ENCODE results near the gene CMTM2. TPM values are rescaled to one million over a fixed set of nuclear protein-coding genes. Genes with fewer than 3 reads are reported as not detected.

The CMTM2 gene
- total and polyA plus RNA-seq, 9 of the 15 experiments (the other 6 are each of a cell fraction or from before 2014, with no cell fraction given): not detected

DNA sequence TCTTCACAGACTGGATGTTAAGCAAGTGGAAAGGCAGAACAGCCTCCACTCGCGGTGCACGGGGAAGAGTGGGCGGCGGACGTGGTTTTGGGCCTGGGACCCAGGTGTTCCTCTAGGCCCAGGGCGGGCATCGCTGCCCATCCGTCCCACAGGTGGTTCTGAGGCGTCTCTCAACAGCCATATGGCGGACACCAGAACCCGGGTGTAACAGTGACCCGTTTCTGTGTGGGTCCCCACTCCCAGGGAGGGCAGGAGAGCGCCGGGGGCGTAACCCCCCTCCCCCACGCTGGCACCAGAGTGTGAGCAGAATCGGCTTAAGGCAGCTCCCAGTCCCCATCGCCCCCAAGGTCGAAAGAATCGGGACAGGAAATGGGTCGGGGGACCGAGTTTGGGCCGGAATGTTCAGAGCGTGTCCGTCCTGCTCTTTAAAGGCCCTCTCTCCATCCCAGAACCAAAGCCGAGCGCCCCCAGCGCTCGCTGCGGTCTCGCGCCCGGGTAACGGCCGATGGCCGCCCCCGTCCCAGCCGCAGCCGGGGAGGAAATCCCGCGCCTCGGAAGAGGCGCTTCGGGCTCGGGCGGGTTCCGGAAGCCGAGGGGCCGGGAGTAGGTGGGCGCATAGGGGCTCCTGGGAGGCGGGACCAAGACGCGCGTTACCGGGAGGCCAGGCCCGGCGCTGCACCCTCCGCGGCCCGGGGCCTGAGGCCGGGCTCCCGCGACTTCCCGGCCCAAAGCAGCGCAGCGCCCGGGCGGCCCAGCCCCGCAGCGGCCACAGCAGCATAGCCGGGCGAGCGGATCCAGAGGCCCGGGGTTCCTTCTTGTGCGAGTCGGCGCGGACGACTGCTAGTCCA is 29.8 kb upstream of the CMTM2 start, which contains the start of gene TK2 (continued):
- TF ChIP-seq, protein P1, sequence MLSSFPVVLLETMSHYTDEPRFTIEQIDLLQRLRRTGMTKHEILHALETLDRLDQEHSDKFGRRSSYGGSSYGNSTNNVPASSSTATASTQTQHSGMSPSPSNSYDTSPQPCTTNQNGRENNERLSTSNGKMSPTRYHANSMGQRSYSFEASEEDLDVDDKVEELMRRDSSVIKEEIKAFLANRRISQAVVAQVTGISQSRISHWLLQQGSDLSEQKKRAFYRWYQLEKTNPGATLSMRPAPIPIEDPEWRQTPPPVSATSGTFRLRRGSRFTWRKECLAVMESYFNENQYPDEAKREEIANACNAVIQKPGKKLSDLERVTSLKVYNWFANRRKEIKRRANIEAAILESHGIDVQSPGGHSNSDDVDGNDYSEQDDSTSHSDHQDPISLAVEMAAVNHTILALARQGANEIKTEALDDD (IDR thresholded peaks at IDR 0.05): no peak
- TF ChIP-seq ZNF184 (CRISPR knock-in tag; IDR thresholded peaks at IDR 0.05) (no peak), NONO (IDR thresholded peaks at IDR 0.05; ENCODE audit: low read depth in 2 of 2, low read length in 1 of 2) (peak; percentile 68 to 86; a peak in 3 of 4 replicates), RNF2 (IDR thresholded peaks at IDR 0.05) (no peak), ZNF282 (CRISPR knock-in tag; IDR thresholded peaks at IDR 0.05) (no peak), MCM3 (IDR thresholded peaks at IDR 0.05) (no peak), FUS (optimal IDR thresholded peaks at IDR 0.05; ENCODE audit: low read depth, low read length) (no peak), ZBTB9 (CRISPR knock-in tag; IDR thresholded peaks at IDR 0.05) (peak; percentile 50; the same call in 1 of the 2 replicates), ZEB2 (IDR thresholded peaks at IDR 0.05) (no peak), AFF4 (CRISPR knock-in tag; IDR thresholded peaks at IDR 0.05) (peak; percentile 45; the same call in 1 of the 2 replicates), HCFC1 (IDR thresholded peaks at IDR 0.05; ENCODE audit: low read depth, low read length) (no peak), ZNF23 (CRISPR knock-in tag; IDR thresholded peaks at IDR 0.05) (no peak)
- TF ChIP-seq, protein P2, sequence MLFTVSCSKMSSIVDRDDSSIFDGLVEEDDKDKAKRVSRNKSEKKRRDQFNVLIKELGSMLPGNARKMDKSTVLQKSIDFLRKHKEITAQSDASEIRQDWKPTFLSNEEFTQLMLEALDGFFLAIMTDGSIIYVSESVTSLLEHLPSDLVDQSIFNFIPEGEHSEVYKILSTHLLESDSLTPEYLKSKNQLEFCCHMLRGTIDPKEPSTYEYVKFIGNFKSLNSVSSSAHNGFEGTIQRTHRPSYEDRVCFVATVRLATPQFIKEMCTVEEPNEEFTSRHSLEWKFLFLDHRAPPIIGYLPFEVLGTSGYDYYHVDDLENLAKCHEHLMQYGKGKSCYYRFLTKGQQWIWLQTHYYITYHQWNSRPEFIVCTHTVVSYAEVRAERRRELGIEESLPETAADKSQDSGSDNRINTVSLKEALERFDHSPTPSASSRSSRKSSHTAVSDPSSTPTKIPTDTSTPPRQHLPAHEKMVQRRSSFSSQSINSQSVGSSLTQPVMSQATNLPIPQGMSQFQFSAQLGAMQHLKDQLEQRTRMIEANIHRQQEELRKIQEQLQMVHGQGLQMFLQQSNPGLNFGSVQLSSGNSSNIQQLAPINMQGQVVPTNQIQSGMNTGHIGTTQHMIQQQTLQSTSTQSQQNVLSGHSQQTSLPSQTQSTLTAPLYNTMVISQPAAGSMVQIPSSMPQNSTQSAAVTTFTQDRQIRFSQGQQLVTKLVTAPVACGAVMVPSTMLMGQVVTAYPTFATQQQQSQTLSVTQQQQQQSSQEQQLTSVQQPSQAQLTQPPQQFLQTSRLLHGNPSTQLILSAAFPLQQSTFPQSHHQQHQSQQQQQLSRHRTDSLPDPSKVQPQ (CRISPR knock-in tag; IDR thresholded peaks at IDR 0.05; ENCODE audit: borderline replicate concordance): no peak
- TF ChIP-seq, protein P3, sequence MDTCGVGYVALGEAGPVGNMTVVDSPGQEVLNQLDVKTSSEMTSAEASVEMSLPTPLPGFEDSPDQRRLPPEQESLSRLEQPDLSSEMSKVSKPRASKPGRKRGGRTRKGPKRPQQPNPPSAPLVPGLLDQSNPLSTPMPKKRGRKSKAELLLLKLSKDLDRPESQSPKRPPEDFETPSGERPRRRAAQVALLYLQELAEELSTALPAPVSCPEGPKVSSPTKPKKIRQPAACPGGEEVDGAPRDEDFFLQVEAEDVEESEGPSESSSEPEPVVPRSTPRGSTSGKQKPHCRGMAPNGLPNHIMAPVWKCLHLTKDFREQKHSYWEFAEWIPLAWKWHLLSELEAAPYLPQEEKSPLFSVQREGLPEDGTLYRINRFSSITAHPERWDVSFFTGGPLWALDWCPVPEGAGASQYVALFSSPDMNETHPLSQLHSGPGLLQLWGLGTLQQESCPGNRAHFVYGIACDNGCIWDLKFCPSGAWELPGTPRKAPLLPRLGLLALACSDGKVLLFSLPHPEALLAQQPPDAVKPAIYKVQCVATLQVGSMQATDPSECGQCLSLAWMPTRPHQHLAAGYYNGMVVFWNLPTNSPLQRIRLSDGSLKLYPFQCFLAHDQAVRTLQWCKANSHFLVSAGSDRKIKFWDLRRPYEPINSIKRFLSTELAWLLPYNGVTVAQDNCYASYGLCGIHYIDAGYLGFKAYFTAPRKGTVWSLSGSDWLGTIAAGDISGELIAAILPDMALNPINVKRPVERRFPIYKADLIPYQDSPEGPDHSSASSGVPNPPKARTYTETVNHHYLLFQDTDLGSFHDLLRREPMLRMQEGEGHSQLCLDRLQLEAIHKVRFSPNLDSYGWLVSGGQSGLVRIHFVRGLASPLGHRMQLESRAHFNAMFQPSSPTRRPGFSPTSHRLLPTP (IDR thresholded peaks at IDR 0.05; ENCODE audit: borderline replicate concordance, extremely low read depth, insufficient read length): no peak

Data from K562 (cell line).